ENCODE results near the gene CD33. TPM values are rescaled to one million over a fixed set of nuclear protein-coding genes. Genes with fewer than 3 reads are reported as not detected.
"Not testable (repeated sequence)": the region's sequence is repeated elsewhere in the genome, so short reads cannot be mapped to it uniquely, and the experiment has no call there.

CD33 gene
- total RNA-seq, result 1 to 10 TPM; 2.0 to 3.5 TPM

- H3K9ac ChIP-seq (ENCODE audit: low read depth in 2 of 2, low read length in 2 of 2); H3K27me3 ChIP-seq; H3K9me3 ChIP-seq; H3K36me3 ChIP-seq; H3K27ac ChIP-seq; intact Hi-C loops (cut with DNase I); H3K4me3 ChIP-seq; H3K4me1 ChIP-seq; DNase-seq: not testable (repeated sequence)
Observed at GRCh38 chr19:51224898-51225393, at the start of gene CD33. Gene CD33, plus strand, starts transcription at chr19:51225080. Its CDS starts 39 bp downstream, at chr19:51225119.

DNA sequence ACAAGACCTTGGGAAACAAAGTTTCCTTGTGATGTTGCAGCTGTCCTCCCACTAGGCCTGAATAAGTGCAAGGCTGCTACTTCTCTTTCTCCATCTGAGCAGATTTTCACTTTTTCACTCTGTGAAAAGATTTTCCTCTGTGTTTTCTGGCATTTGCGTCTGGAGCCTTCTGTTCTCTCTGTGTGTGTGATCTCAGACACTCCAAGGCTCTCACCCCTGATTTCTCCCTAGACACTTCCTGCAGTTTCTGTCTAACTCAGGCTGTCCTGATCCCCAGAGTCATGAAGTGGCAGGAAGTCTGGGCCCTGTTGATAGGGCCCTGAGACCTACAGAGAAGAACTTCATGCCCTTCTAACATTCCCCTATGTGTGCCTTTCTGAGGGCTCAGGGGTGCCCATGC, 45.6 kb upstream of the CD33 start:
- H3K27ac ChIP-seq, result no peak overlapping the region
- intact Hi-C loops (cut with DNase I), result loop anchor here (10.0 kb wide), 1 partner anchor 154 kb away; the partner anchor contains the start of gene KLK11
- TF ChIP-seq, protein P1, sequence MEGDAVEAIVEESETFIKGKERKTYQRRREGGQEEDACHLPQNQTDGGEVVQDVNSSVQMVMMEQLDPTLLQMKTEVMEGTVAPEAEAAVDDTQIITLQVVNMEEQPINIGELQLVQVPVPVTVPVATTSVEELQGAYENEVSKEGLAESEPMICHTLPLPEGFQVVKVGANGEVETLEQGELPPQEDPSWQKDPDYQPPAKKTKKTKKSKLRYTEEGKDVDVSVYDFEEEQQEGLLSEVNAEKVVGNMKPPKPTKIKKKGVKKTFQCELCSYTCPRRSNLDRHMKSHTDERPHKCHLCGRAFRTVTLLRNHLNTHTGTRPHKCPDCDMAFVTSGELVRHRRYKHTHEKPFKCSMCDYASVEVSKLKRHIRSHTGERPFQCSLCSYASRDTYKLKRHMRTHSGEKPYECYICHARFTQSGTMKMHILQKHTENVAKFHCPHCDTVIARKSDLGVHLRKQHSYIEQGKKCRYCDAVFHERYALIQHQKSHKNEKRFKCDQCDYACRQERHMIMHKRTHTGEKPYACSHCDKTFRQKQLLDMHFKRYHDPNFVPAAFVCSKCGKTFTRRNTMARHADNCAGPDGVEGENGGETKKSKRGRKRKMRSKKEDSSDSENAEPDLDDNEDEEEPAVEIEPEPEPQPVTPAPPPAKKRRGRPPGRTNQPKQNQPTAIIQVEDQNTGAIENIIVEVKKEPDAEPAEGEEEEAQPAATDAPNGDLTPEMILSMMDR (IDR thresholded peaks at IDR 0.05), result no peak
- no peaks in the 10 kb centered on the region for H3K4me1 ChIP-seq
- no peaks in the 10 kb centered on the region for H3K27me3 ChIP-seq
- no peaks in the 10 kb centered on the region for H3K36me3 ChIP-seq
- H3K9ac ChIP-seq (ENCODE audit: low read depth in 2 of 2, low read length in 2 of 2), result no peak overlapping the region
- no peak for DNase-seq
- H3K4me3 ChIP-seq, result no peak overlapping the region
- H3K9me3 ChIP-seq, result no peaks in the 10 kb centered on the region

DNA sequence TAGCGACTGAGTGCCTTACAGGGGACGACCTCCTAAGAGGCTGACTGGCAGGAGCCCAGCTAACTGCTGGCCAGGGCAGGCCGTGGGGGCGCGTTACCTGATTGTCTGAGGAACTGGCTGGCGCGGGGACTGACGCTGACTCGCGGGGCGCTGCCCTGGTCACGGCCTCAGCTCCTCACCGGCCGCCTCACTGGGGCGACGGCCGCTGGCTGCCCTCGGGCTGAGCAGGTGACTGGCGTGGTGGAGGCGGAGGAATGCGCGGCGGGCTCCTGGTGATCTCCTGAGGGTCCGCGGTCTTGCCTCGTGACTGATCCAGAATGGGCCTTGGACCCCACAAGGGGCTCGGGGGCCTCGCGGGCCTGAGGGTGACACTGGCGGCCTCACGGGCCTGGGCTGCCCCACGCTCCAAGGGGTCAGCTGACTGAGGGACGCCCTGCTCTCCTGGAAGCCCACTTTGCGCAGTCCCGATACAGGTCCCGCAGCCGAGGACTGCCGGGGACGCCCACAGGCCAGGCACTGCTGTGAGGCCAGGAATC, 43.4 kb upstream of the CD33 start:
- intact Hi-C loops (cut with DNase I), result no loop called here
- no peaks in the 10 kb centered on the region for H3K36me3 ChIP-seq
- DNase-seq, result no peak
- no peak overlapping the region for H3K9ac ChIP-seq (ENCODE audit: low read depth in 2 of 2, low read length in 2 of 2)
- H3K4me3 ChIP-seq, result no peak overlapping the region
- H3K4me1 ChIP-seq, result no peaks in the 10 kb centered on the region
- no peaks in the 10 kb centered on the region for H3K9me3 ChIP-seq
- H3K27ac ChIP-seq, result no peak overlapping the region
- TF ChIP-seq, protein P1 (IDR thresholded peaks at IDR 0.05), result no peak
- H3K27me3 ChIP-seq, result no peaks in the 10 kb centered on the region

DNA sequence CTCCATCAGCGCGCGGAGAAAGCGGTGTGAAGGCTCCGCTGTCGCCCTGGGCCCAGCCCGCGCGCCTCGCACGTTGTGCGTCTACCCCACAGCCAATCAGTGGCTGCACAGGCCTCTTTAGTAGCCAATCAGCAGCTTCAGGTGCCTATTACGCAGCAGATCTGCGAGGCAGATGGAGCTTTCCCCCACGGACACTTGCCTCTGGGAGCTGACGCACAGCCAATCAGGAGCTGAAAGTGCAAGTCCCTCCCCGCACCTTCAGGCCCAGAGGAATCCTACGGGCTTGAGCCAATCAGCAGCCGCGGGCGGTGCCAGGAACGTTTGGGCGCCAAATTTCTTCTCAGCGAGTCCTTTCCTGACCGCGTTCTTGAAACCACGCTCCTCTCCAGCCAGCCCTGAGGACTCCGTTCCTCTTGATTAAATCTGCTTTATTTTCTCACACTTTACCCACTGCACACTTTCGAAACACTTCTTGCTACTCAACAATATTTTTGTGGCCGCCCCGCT, 42.9 kb upstream of the CD33 start:
- Histone ChIP-seq H3K27ac (no peak overlapping the region), H3K4me3 (no peak overlapping the region), H3K9ac (ENCODE audit: low read depth in 2 of 2, low read length in 2 of 2) (no peak overlapping the region), H3K36me3 (no peaks in the 10 kb centered on the region), H3K4me1 (no peaks in the 10 kb centered on the region), H3K9me3 (no peaks in the 10 kb centered on the region), H3K27me3 (no peaks in the 10 kb centered on the region)
- intact Hi-C loops (cut with DNase I), result no loop called here
- TF ChIP-seq, protein P1 (IDR thresholded peaks at IDR 0.05), result no peak
- no peak for DNase-seq

DNA sequence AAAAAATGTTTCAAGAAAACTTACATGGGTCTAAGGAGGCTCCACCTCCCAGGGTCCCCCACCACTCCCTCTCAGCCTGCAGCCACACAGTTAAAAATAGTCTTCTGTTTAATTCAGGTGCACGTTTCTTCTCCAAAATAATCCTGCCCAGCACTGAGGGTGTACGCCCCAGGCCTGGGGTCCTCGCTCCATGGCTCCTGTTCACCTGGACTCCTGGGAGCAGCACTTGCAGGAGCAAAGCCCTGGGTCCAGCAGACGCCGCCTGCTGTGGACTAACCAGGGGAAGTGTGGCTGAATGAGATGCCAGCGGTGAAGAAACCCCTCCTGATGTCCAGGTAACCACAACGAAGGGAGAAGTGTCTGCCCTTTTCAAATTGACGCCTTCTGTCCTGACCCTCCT, 41.3 kb upstream of the CD33 start:
- DNase-seq, result no peak
- no peak overlapping the region for H3K4me3 ChIP-seq
- no peak overlapping the region for H3K9ac ChIP-seq (ENCODE audit: low read depth in 2 of 2, low read length in 2 of 2)
- TF ChIP-seq, protein P1 (IDR thresholded peaks at IDR 0.05), result no peak
- no peaks in the 10 kb centered on the region for H3K27me3 ChIP-seq
- H3K27ac ChIP-seq, result no peak overlapping the region
- no peaks in the 10 kb centered on the region for H3K4me1 ChIP-seq
- no peaks in the 10 kb centered on the region for H3K36me3 ChIP-seq
- no peaks in the 10 kb centered on the region for H3K9me3 ChIP-seq
- intact Hi-C loops (cut with DNase I), result no loop called here

DNA sequence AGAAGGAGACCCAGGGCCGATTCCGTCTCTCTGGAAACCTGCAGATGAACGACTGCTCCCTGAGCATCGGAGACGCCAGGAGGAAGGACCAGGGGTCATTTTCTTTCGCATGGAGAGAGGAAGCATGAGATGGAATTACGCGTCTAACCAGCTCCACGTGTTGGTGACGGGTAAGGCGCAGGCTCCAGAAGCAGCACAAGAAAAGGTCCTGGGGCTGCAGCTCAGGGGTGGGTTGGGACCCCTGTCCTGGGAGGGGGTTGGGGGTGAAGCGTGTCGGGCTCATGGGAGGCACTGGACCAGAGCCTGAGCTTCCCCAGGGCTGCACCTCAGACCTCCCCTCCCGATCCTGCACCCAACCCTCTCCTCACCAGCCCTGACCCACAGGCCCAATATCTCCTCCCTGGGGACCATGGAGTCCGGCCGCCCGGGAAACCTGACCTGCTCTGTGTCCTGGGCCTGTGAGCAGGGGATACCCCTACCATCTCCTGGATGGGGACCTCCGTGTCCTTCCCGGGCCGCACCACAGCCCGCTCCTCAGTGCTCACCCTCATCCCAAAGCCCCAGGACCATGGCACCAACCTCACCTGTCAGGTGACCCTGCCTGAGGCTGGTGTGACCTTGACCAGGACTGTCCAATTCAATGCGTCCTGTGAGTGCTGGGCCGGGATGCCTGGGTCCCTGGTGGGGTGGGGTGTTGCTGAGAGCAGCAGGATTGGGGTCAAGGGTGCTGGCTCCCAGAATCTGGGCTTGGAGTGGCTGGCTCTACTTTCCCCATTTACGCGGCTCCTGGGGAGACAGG, 39.6 kb upstream of the CD33 start:
- H3K4me3 ChIP-seq, result no peak overlapping the region
- no peaks in the 10 kb centered on the region for H3K4me1 ChIP-seq
- intact Hi-C loops (cut with DNase I), result no loop called here
- no peak overlapping the region for H3K9ac ChIP-seq (ENCODE audit: low read depth in 2 of 2, low read length in 2 of 2)
- no peaks in the 10 kb centered on the region for H3K36me3 ChIP-seq
- TF ChIP-seq, protein P1 (IDR thresholded peaks at IDR 0.05), result no peak
- H3K27ac ChIP-seq, result no peak overlapping the region
- H3K27me3 ChIP-seq, result no peaks in the 10 kb centered on the region
- no peak for DNase-seq
- H3K9me3 ChIP-seq, result no peaks in the 10 kb centered on the region
